WTC11 (cell line): Measurements from ENCODE around the gene P2RX2. TPM values are rescaled to one million over a fixed set of nuclear protein-coding genes. Genes with fewer than 3 reads are reported as not detected.

Experiments used
- ATAC-seq: fragments of 200-7000 bp; cut with Tn5 transposase; 2 replicates; pipeline ENCODE4 v1.10.0; 2021; ENCODE audit warnings: mild to moderate bottlenecking, moderate library complexity
- CTCF ChIA-PET: fragments of 300-600 bp; sonication (Branson Sonifier 250); formaldehyde crosslinking; loops from one replicate; lab custom pipeline; 2021; ENCODE audit warnings: antibody characterized with exemption; lab: Charles Lee
- POLR2A ChIA-PET: fragments of 350-600 bp; sonication (Branson Sonifier 250); formaldehyde crosslinking; loops from one replicate; lab custom pipeline; 2021; ENCODE audit warnings: antibody characterized with exemption; lab: Charles Lee
- DNase-seq: peaks from one replicate; pipeline ENCODE4 v3.0.0; 2021; ENCODE audit warnings: low spot score
- H3K27ac Mint-ChIP-seq: 2 replicates; pipeline ENCODE4 v1.8.0; 2021; ENCODE audit warnings: mixed read lengths
- H3K27me3 Mint-ChIP-seq: 2 replicates; pipeline ENCODE4 v1.8.0; 2021; ENCODE audit warnings: low read depth, mild to moderate bottlenecking, moderate library complexity, mixed read lengths
- H3K36me3 Mint-ChIP-seq: 2 replicates; pipeline ENCODE4 v1.8.0; 2021; ENCODE audit warnings: mixed read lengths
- H3K4me1 Mint-ChIP-seq: 2 replicates; pipeline ENCODE4 v1.8.0; 2022; ENCODE audit warnings: mixed read lengths
- H3K4me3 Mint-ChIP-seq: 2 replicates; pipeline ENCODE4 v1.8.0; 2021; ENCODE audit warnings: mild to moderate bottlenecking, moderate library complexity, mixed read lengths
- H3K9me3 Mint-ChIP-seq: 2 replicates; pipeline ENCODE4 v1.8.0; 2021; ENCODE audit warnings: mixed read lengths
- EMX1 ChIP-seq: fragments of 250-450 bp; sonication (Bioruptor Pico); IDR thresholded peaks from 2 replicates; pipeline ENCODE4 v1.8.0; 2021; ENCODE audit warnings: mild to moderate bottlenecking
- GRHL2 ChIP-seq: fragments of 250-450 bp; sonication (Bioruptor Pico); IDR thresholded peaks from 2 replicates; pipeline ENCODE4 v1.8.0; 2022; ENCODE audit warnings: mild to moderate bottlenecking, moderate library complexity; ENCODE audit not compliant: insufficient replicate concordance, severe bottlenecking
- HMGXB4 ChIP-seq: sonication (generic); formaldehyde crosslinking; IDR thresholded peaks from 2 replicates; pipeline ENCODE4 v1.8.1; 2023; ENCODE audit warnings: mild to moderate bottlenecking, moderate library complexity, missing genetic modification reagents
- JAZF1 ChIP-seq: fragments of 250-450 bp; sonication (Bioruptor Pico); IDR thresholded peaks from 2 replicates; pipeline ENCODE4 v1.9.0; 2021; ENCODE audit warnings: moderate library complexity, mild to moderate bottlenecking, inconsistent platforms
- KAT7 ChIP-seq: sonication (generic); formaldehyde crosslinking; IDR thresholded peaks from 2 replicates; pipeline ENCODE4 v1.8.1; 2023; ENCODE audit warnings: missing genetic modification reagents, mild to moderate bottlenecking, borderline replicate concordance
- MLX ChIP-seq: sonication (generic); formaldehyde crosslinking; IDR thresholded peaks from 2 replicates; pipeline ENCODE4 v1.8.1; 2023; ENCODE audit warnings: mild to moderate bottlenecking, missing genetic modification reagents, moderate library complexity
- NFE2L1 ChIP-seq: sonication (generic); formaldehyde crosslinking; IDR thresholded peaks from 2 replicates; pipeline ENCODE4 v1.8.1; 2023; ENCODE audit warnings: missing genetic modification reagents
- NFYB ChIP-seq: sonication (generic); formaldehyde crosslinking; conservative IDR thresholded peaks from 2 replicates; pipeline ENCODE4 v1.8.0; 2022; ENCODE audit warnings: low read depth, missing genetic modification reagents
- OVOL2 ChIP-seq: fragments of 250-450 bp; sonication (Bioruptor Pico); IDR thresholded peaks from 2 replicates; pipeline ENCODE4 v1.9.0; 2021; ENCODE audit warnings: mild to moderate bottlenecking, borderline replicate concordance
- TP53 ChIP-seq: sonication (generic); formaldehyde crosslinking; IDR thresholded peaks from 2 replicates; pipeline ENCODE4 v1.8.1; 2023; ENCODE audit warnings: mild to moderate bottlenecking, missing genetic modification reagents
- ZNF416 ChIP-seq: fragments of 250-450 bp; sonication (Bioruptor Pico); IDR thresholded peaks from 2 replicates; pipeline ENCODE4 v1.9.0; 2021; ENCODE audit warnings: mild to moderate bottlenecking, inconsistent platforms
- ZNF532 ChIP-seq: fragments of 250-450 bp; sonication (Bioruptor Pico); IDR thresholded peaks from 2 replicates; pipeline ENCODE4 v1.9.0; 2021; ENCODE audit warnings: mild to moderate bottlenecking, borderline replicate concordance
- total RNA-seq: library from RNA; stranded (reverse); gene quantifications from 3 replicates; pipeline ENCODE4 v1.2.3, GENCODE V29; 2021
- TF ChIP-seq, protein P1 (sequence below): sonication (generic); formaldehyde crosslinking; IDR thresholded peaks from 2 replicates; pipeline ENCODE4 v1.8.1; 2022; ENCODE audit warnings: low read depth, missing genetic modification reagents, borderline replicate concordance
- TF ChIP-seq, protein P2 (sequence below): sonication (generic); formaldehyde crosslinking; IDR thresholded peaks from 2 replicates; pipeline ENCODE4 v1.8.1; 2023; ENCODE audit warnings: mild to moderate bottlenecking, missing genetic modification reagents, moderate library complexity
- TF ChIP-seq, protein P3 (sequence below): sonication (generic); formaldehyde crosslinking; IDR thresholded peaks from 2 replicates; pipeline ENCODE4 v1.8.0; 2022; ENCODE audit warnings: mild to moderate bottlenecking, missing genetic modification reagents
- TF ChIP-seq, protein P4 (sequence below): sonication (generic); formaldehyde crosslinking; conservative IDR thresholded peaks from 2 replicates; pipeline ENCODE4 v1.8.1; 2022; ENCODE audit warnings: mild to moderate bottlenecking, missing genetic modification reagents
- TF ChIP-seq, protein P5 (sequence below): sonication (generic); formaldehyde crosslinking; IDR thresholded peaks from 2 replicates; pipeline ENCODE4 v1.8.1; 2022; ENCODE audit warnings: low read depth, mild to moderate bottlenecking, moderate library complexity, missing genetic modification reagents, borderline replicate concordance

Gene P2RX2
- total RNA-seq, 1 experiment from 2014 or later = 2.1 TPM

- H3K27ac Mint-ChIP-seq = no peak overlapping the region
- H3K9me3 Mint-ChIP-seq = no peaks in the 10 kb centered on the region
- peaks cover 84% of the 10 kb centered on the region for H3K36me3 Mint-ChIP-seq
- H3K4me3 Mint-ChIP-seq = no peak overlapping the region
- H3K4me1 Mint-ChIP-seq = no peaks in the 10 kb centered on the region
- POLR2A ChIA-PET = no interaction called here
- TF ChIP-seq KAT7 (CRISPR knock-in tag) (no peak), ZNF532 (CRISPR knock-in tag) (no peak), OVOL2 (CRISPR knock-in tag) (no peak), ZNF416 (CRISPR knock-in tag) (no peak), JAZF1 (CRISPR knock-in tag) (no peak), EMX1 (CRISPR knock-in tag) (no peak), MLX (CRISPR knock-in tag) (no peak), GRHL2 (CRISPR knock-in tag) (no peak), TP53 (CRISPR knock-in tag) (no peak), HMGXB4 (CRISPR knock-in tag) (no peak), NFYB (no peak), NFE2L1 (no peak)
- TF ChIP-seq, protein P1, sequence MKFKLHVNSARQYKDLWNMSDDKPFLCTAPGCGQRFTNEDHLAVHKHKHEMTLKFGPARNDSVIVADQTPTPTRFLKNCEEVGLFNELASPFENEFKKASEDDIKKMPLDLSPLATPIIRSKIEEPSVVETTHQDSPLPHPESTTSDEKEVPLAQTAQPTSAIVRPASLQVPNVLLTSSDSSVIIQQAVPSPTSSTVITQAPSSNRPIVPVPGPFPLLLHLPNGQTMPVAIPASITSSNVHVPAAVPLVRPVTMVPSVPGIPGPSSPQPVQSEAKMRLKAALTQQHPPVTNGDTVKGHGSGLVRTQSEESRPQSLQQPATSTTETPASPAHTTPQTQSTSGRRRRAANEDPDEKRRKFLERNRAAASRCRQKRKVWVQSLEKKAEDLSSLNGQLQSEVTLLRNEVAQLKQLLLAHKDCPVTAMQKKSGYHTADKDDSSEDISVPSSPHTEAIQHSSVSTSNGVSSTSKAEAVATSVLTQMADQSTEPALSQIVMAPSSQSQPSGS = no peak
- TF ChIP-seq, protein P2, sequence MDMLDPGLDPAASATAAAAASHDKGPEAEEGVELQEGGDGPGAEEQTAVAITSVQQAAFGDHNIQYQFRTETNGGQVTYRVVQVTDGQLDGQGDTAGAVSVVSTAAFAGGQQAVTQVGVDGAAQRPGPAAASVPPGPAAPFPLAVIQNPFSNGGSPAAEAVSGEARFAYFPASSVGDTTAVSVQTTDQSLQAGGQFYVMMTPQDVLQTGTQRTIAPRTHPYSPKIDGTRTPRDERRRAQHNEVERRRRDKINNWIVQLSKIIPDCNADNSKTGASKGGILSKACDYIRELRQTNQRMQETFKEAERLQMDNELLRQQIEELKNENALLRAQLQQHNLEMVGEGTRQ (CRISPR knock-in tag) = no peak
- TF ChIP-seq, protein P3, sequence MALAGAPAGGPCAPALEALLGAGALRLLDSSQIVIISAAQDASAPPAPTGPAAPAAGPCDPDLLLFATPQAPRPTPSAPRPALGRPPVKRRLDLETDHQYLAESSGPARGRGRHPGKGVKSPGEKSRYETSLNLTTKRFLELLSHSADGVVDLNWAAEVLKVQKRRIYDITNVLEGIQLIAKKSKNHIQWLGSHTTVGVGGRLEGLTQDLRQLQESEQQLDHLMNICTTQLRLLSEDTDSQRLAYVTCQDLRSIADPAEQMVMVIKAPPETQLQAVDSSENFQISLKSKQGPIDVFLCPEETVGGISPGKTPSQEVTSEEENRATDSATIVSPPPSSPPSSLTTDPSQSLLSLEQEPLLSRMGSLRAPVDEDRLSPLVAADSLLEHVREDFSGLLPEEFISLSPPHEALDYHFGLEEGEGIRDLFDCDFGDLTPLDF (CRISPR knock-in tag) = no peak
- TF ChIP-seq, protein P4, sequence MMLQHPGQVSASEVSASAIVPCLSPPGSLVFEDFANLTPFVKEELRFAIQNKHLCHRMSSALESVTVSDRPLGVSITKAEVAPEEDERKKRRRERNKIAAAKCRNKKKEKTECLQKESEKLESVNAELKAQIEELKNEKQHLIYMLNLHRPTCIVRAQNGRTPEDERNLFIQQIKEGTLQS (CRISPR knock-in tag) = no peak
- TF ChIP-seq, protein P5, sequence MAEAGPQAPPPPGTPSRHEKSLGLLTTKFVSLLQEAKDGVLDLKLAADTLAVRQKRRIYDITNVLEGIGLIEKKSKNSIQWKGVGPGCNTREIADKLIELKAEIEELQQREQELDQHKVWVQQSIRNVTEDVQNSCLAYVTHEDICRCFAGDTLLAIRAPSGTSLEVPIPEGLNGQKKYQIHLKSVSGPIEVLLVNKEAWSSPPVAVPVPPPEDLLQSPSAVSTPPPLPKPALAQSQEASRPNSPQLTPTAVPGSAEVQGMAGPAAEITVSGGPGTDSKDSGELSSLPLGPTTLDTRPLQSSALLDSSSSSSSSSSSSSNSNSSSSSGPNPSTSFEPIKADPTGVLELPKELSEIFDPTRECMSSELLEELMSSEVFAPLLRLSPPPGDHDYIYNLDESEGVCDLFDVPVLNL = no peak
- CTCF ChIA-PET = interaction anchor here (0.6 kb wide), 1 partner anchor 12 kb away, joined by 5 read pairs; no protein-coding TSS in a partner anchor
- ATAC-seq (no peak), DNase-seq (no peak)
- no peaks in the 10 kb centered on the region for H3K27me3 Mint-ChIP-seq
These were observed 38.6 kb downstream of the P2RX2 start for GRCh38 chr12:132657004-132657727.
